Lower lobe of right lung (tissue), 2 donors: ENCODE results near the gene BTRC. TPM values are rescaled to one million over a fixed set of nuclear protein-coding genes. Genes with fewer than 3 reads are reported as not detected.

Experiments
- ATAC-seq, 2 donors: fragments of 200-7000 bp; cut with Tn5 transposase; one replicate each; pipeline ENCODE4 v1.9.1; 2020 to 2022; ENCODE audit warnings: mild to moderate bottlenecking in 2 of 2, moderate library complexity in 2 of 2
- DNase-seq: peaks from one replicate; pipeline ENCODE4 v3.0.0-alpha.2; 2020
- H3K27ac ChIP-seq: fragments of 200-600 bp; one replicate; pipeline ENCODE4 v1.8.0; 2022
- H3K27me3 ChIP-seq: fragments of 200-600 bp; one replicate; pipeline ENCODE4 v1.8.0; 2022; ENCODE audit warnings: low read depth
- H3K36me3 ChIP-seq: fragments of 200-600 bp; one replicate; pipeline ENCODE4 v1.8.0; 2022; ENCODE audit warnings: mild to moderate bottlenecking
- H3K4me1 ChIP-seq: fragments of 200-600 bp; one replicate; pipeline ENCODE4 v1.8.0; 2022
- H3K4me3 ChIP-seq: fragments of 200-600 bp; one replicate; pipeline ENCODE4 v1.8.0; 2022; ENCODE audit warnings: mild to moderate bottlenecking
- H3K9me3 ChIP-seq: fragments of 200-600 bp; one replicate; pipeline ENCODE4 v1.8.0; 2022
- CTCF ChIP-seq: fragments of 200-600 bp; IDR thresholded peaks from one replicate; pipeline ENCODE4 v1.8.0; 2022; ENCODE audit warnings: antibody characterized with exemption, mild to moderate bottlenecking
- intact Hi-C: fragments of 100-400 bp; cut with DNase I; formaldehyde crosslinking; loops from one replicate; pipeline ENCODE4 v1.11.0; 2022
- total RNA-seq: library from RNA; stranded (reverse); fragmentation: NEBNext Ultra II Directional; extraction: Animal tissue kit (Norgen Biotek cat#: 25700); gene quantifications from one replicate; pipeline ENCODE4 v1.2.1, GENCODE V29; 2021
- donor health status: DM: no; HTN: yes; CAD: no; lungs with severe emphysema.

Gene BTRC
- total RNA-seq, 1 donor from 2014 or later = 17.3 TPM

GRCh38 chr10:101425535-101425934 lies 71.6 kb downstream of the BTRC start:
- no peak for TF ChIP-seq CTCF
- Histone ChIP-seq H3K27ac (no peak overlapping the region), H3K27me3 (no peaks in the 10 kb centered on the region), H3K4me3 (no peak overlapping the region), H3K9me3 (no peaks in the 10 kb centered on the region), H3K36me3 (no peaks in the 10 kb centered on the region), H3K4me1 (no peaks in the 10 kb centered on the region)
- DNase-seq (no peak), ATAC-seq (no peak)
- intact Hi-C loops = no loop called here

- no peaks in the 10 kb centered on the region for H3K9me3 ChIP-seq
- no peak overlapping the region for H3K4me3 ChIP-seq
- no peak overlapping the region for H3K27ac ChIP-seq
- no peaks in the 10 kb centered on the region for H3K36me3 ChIP-seq
- intact Hi-C loops = no loop called here
- H3K4me1 ChIP-seq = no peaks in the 10 kb centered on the region
- ATAC-seq = no peak
- H3K27me3 ChIP-seq = no peaks in the 10 kb centered on the region
- DNase-seq = no peak
- TF ChIP-seq CTCF = no peak
These were observed 74.1 kb downstream of the BTRC start for GRCh38 chr10:101428036-101428435.

DNA sequence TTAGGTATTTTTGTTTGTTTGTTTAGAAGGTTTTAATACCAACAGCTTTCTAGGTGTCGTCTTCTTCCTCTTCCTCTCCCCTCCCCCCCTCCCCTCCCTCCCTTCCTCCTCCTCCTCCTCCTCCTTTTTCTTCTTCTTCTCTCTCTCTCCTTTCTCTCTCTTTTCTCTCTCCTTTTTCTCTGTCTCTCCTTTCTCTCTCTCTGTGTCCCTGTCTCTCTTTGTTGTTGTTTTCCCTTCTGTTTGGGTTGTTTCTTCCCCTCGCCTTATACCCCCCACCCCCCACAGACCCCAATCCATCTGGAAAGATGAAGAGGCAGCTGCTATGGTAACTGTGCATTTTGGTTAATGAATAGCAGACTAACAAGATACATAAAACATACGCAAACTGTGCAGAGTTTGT lies 75.5 kb downstream of the BTRC start:
- ATAC-seq (no peak), DNase-seq (no peak)
- Histone ChIP-seq H3K27ac (no peak overlapping the region), H3K36me3 (no peaks in the 10 kb centered on the region), H3K4me3 (no peak overlapping the region), H3K4me1 (no peaks in the 10 kb centered on the region), H3K27me3 (no peaks in the 10 kb centered on the region), H3K9me3 (no peaks in the 10 kb centered on the region)
- intact Hi-C loops = no loop called here
- no peak for TF ChIP-seq CTCF

- no peak for TF ChIP-seq CTCF
- Histone ChIP-seq H3K9me3 (no peaks in the 10 kb centered on the region), H3K27ac (no peak overlapping the region), H3K27me3 (no peaks in the 10 kb centered on the region), H3K36me3 (no peaks in the 10 kb centered on the region), H3K4me1 (no peaks in the 10 kb centered on the region), H3K4me3 (no peak overlapping the region)
- intact Hi-C loops = no loop called here
- DNase-seq (no peak), ATAC-seq (no peak)
These were observed 82.3 kb downstream of the BTRC start for GRCh38 chr10:101436302-101436701.

DNA sequence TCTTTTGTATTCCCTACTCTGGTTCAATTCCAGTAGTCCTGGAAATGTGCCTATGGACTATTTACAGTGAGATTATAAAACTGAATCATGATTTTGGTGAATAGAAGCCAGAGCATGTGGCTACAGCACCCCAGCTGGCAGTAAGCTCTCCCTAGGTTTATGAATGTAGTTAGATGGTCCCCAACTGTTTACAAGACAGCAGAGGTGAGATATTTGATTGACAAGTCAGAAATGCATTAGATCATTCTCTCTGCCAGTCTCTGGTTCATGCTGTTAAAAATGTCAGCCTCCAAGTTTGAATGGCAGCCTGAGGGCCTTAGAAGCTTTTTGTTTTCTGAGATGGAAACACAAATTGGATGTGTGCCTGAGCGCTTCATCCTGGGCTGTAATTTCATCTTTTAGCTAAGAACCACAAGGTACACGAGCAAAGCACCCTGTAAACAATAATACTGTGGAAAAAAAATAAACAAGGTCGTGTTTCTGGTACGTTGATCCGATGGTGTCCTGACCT lies 85.0 kb downstream of the BTRC start:
- Histone ChIP-seq H3K4me3 (no peak overlapping the region), H3K36me3 (no peaks in the 10 kb centered on the region), H3K4me1 (no peaks in the 10 kb centered on the region), H3K27ac (no peak overlapping the region), H3K27me3 (no peaks in the 10 kb centered on the region), H3K9me3 (no peaks in the 10 kb centered on the region)
- TF ChIP-seq CTCF = no peak
- intact Hi-C loops = no loop called here
- DNase-seq = no peak
- no peak for ATAC-seq
